Neural cell (in vitro differentiated cells): Measurements from ENCODE around the gene FGF14.

Source experiments
- CTCF ChIP-seq: fragments of 450-650 bp; IDR thresholded peaks from 2 replicates; pipeline ENCODE4 v1.5.1; 2014; ENCODE audit warnings: antibody characterized with exemption, mild to moderate bottlenecking, moderate library complexity; ENCODE audit not compliant: poor library complexity, severe bottlenecking
- EZH2 ChIP-seq: fragments of 200-600, 300-800 bp; shearing (Covaris generic), sonication (generic); IDR thresholded peaks from 2 replicates; pipeline ENCODE4 v1.6.1; 2014; ENCODE audit warnings: antibody characterized with exemption, low read length, borderline replicate concordance, mild to moderate bottlenecking; ENCODE audit not compliant: insufficient read depth, poor library complexity, severe bottlenecking
- MXI1 ChIP-seq: fragments of 450-650 bp; conservative IDR thresholded peaks from 2 replicates; pipeline ENCODE4 v1.6.1; 2014; ENCODE audit warnings: antibody characterized with exemption, mild to moderate bottlenecking; ENCODE audit not compliant: poor library complexity, severe bottlenecking
- POLR2AphosphoS5 ChIP-seq: IDR thresholded peaks from 2 replicates; pipeline ENCODE4 v1.6.1; 2012

- TF ChIP-seq CTCF (no peak), EZH2 (no peak), MXI1 (no peak), POLR2AphosphoS5 (no peak)
Measured at GRCh38 chr13:101829484-101829883, 572.4 kb downstream of the FGF14 start.
